ENCODE results near the gene GABARAPL1.

GRCh38 chr12:10252201-10252600 is 39.5 kb downstream of the GABARAPL1 start:
- no peak for TF ChIP-seq EZH2 (IDR thresholded peaks at IDR 0.05)
- no peak for TF ChIP-seq POLR2AphosphoS5 (IDR thresholded peaks at IDR 0.05; ENCODE audit: borderline replicate concordance, low read depth, low read length)
- TF ChIP-seq FOXP2 (optimal IDR thresholded peaks at IDR 0.05; ENCODE audit: control extremely low read depth, extremely low read length, insufficient read depth), result no peak

All from SK-N-MC (cell line).